ENCODE results near the gene DKK1. TPM values are rescaled to one million over a fixed set of nuclear protein-coding genes. Genes with fewer than 3 reads are reported as not detected.
A peak's percentile ranks its signal among the peaks of the same experiment; 100 is the strongest.

DKK1 gene
- total and polyA plus RNA-seq, 2 of the 4 experiments (the other 2 are of a cell fraction), result 97.6 to 116 TPM

GRCh38 chr10:52334595-52334994 is 20.5 kb downstream of the DKK1 start:
- Histone ChIP-seq H3K18ac (ENCODE audit: low read depth, low read length) (no peak overlapping the region), H2BK120ac (ENCODE audit: low read depth, low read length) (no peak overlapping the region), H3K79me1 (ENCODE audit: low read depth in 1 of 2, low read length in 2 of 2) (no peaks in the 10 kb centered on the region), H3K14ac (replicated peaks; ENCODE audit: low read depth, low read length) (no peak overlapping the region), H3K23ac (ENCODE audit: low read depth, low read length) (no peak overlapping the region), H3K9me1 (ENCODE audit: insufficient read depth, low read length) (peaks cover 3% of the 10 kb centered on the region; the same call in 1 of the 2 replicates), H3K9ac (ENCODE audit: low read depth, low read length) (no peak overlapping the region), H3K27me3 (ENCODE audit: control insufficient read depth, insufficient read depth, low read length) (no peaks in the 10 kb centered on the region), H2BK5ac (ENCODE audit: low read depth, low read length, poor library complexity, severe bottlenecking) (no peak overlapping the region), H2AK5ac (ENCODE audit: low read depth, low read length) (no peak overlapping the region), H3K4me1 (ENCODE audit: control insufficient read depth, insufficient read depth, low read length) (peaks cover 3% of the 10 kb centered on the region), H4K8ac (ENCODE audit: low read depth in 2 of 2, low read length in 2 of 2) (no peak overlapping the region; a peak in 2 of 4 replicates), H2BK15ac (ENCODE audit: low read depth, low read length) (no peak overlapping the region), H3K27ac (ENCODE audit: insufficient read depth, low read length) (no peak overlapping the region), H3K4me2 (ENCODE audit: low read depth, low read length) (no peak overlapping the region), H2BK20ac (ENCODE audit: low read depth, low read length) (no peak overlapping the region), H4K5ac (ENCODE audit: low read depth, low read length) (no peak overlapping the region), H2AK9ac (replicated peaks; ENCODE audit: low read depth, low read length, poor library complexity) (no peak overlapping the region), H3K9me3 (ENCODE audit: control insufficient read depth, insufficient read depth, low read length) (no peaks in the 10 kb centered on the region), H2AFZ (replicated peaks; ENCODE audit: low read length, poor library complexity) (no peak overlapping the region), H3K36me3 (ENCODE audit: control insufficient read depth, insufficient read depth, low read length) (no peaks in the 10 kb centered on the region), H3K56ac (ENCODE audit: extremely low read depth, insufficient read depth, low read length) (no peak overlapping the region), H3K4me3 (ENCODE audit: insufficient read depth, low read depth, low read length) (no peak overlapping the region), H4K91ac (ENCODE audit: insufficient read depth, low read depth, low read length) (no peak overlapping the region), H4K20me1 (ENCODE audit: insufficient read depth, low read length) (no peaks in the 10 kb centered on the region), H3K4ac (ENCODE audit: low read depth, low read length) (no peak overlapping the region)
- WGBS, 2 experiments (ENCODE audit: extremely low coverage in 2 of 2, insufficient read length in 1 of 2), result no CpG with 5 or more reads among the region's 1 CpG
- dilution Hi-C loops (cut with HindIII; ENCODE audit: low sequenced_read_pairs, unreplicated experiment) (no loop called here), intact Hi-C loops (cut with micrococcal nuclease) (no loop called here), in situ Hi-C loops (cut with MboI; ENCODE audit: low sequenced_read_pairs) (no loop called here)
- TF ChIP-seq CTCF (conservative IDR thresholded peaks at IDR 0.05; ENCODE audit: low read depth, low read length) (no peak), MXI1 (IDR thresholded peaks at IDR 0.05; ENCODE audit: borderline replicate concordance, low read depth, low read length) (no peak), RFX5 (IDR thresholded peaks at IDR 0.05; ENCODE audit: low read depth, low read length) (no peak), MAZ (IDR thresholded peaks at IDR 0.05; ENCODE audit: borderline replicate concordance, low read depth, low read length) (no peak), BHLHE40 (IDR thresholded peaks at IDR 0.05; ENCODE audit: low read depth, low read length) (no peak), CEBPB (IDR thresholded peaks at IDR 0.05; ENCODE audit: low read depth, low read length) (no peak), ELK1 (IDR thresholded peaks at IDR 0.05; ENCODE audit: borderline replicate concordance, low read depth, low read length) (no peak), FOS (IDR thresholded peaks at IDR 0.05; ENCODE audit: low read depth, low read length) (no peak), POLR2A (IDR thresholded peaks at IDR 0.05; ENCODE audit: low read depth, low read length) (no peak), RCOR1 (IDR thresholded peaks at IDR 0.05; ENCODE audit: insufficient replicate concordance, low read length) (no peak), MAFK (IDR thresholded peaks at IDR 0.05; ENCODE audit: low read depth, low read length) (no peak), NFE2L2 (IDR thresholded peaks at IDR 0.05; ENCODE audit: low read depth, low read length) (no peak), RAD21 (IDR thresholded peaks at IDR 0.05; ENCODE audit: low read length) (no peak), SMC3 (IDR thresholded peaks at IDR 0.05; ENCODE audit: low read depth, low read length) (no peak)
- TF ChIP-seq, protein P1, sequence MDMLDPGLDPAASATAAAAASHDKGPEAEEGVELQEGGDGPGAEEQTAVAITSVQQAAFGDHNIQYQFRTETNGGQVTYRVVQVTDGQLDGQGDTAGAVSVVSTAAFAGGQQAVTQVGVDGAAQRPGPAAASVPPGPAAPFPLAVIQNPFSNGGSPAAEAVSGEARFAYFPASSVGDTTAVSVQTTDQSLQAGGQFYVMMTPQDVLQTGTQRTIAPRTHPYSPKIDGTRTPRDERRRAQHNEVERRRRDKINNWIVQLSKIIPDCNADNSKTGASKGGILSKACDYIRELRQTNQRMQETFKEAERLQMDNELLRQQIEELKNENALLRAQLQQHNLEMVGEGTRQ (IDR thresholded peaks at IDR 0.05; ENCODE audit: low read depth, low read length), result no peak
- no TSS peak for BruUV-seq (replicated peaks)
- ATAC-seq (ENCODE audit: low read depth), result no peak
- DNase-seq, result peak; percentile 31
- CTCF ChIA-PET, result interaction anchor here (0.7 to 1.8 kb wide), 2 partner anchors 12 to 110 kb away, joined by 3 to 4 read pairs; no protein-coding TSS in a partner anchor
- POLR2A ChIA-PET (ENCODE audit: unreplicated experiment), result no interaction called here

Measured in IMR-90 (cell line).